Endothelial cell of umbilical vein (primary cell): ENCODE measurements around the gene CLEC18B. TPM values are rescaled to one million over a fixed set of nuclear protein-coding genes. Genes with fewer than 3 reads are reported as not detected.

Experiments
- BruUV-seq: library from RNA; stranded (reverse); fragments of 400-500 nt; replicated peaks from 2 replicates; lab custom pipeline; 2021; lab: Mats Ljungman, UMichigan
- CTCF ChIA-PET: fragments of 300-600, 350-600 bp; sonication (Branson Sonifier 250); formaldehyde crosslinking; loops from one replicate; lab custom pipeline; 2021; ENCODE audit warnings: antibody characterized with exemption, inconsistent platforms; lab: Charles Lee
- POLR2A ChIA-PET: fragments of 300-600, 350-600 bp; sonication (Branson Sonifier 250); formaldehyde crosslinking; loops from one replicate; lab custom pipeline; 2021; ENCODE audit warnings: antibody characterized with exemption, inconsistent platforms; lab: Charles Lee
- DNase-seq: peaks from one replicate; pipeline ENCODE4 v3.0.0-alpha.2; 2011; ENCODE audit warnings: low read depth, low spot score
- FAIRE-seq: peaks from 2 replicates; lab custom pipeline; 2011; peaks lifted over from hg19 to GRCh38; lab: Jason Lieb, UNC
- H2AFZ ChIP-seq: 2 replicates; pipeline ENCODE4 v1.6.0; 2012; ENCODE audit warnings: low read depth, low read length, control low read depth, inconsistent platforms
- H3K27ac ChIP-seq: 2 replicates; pipeline ENCODE4 v1.5.1; 2011; ENCODE audit warnings: low read depth, mild to moderate bottlenecking, control low read depth, low read length, moderate library complexity; ENCODE audit not compliant: insufficient read depth
- H3K27me3 ChIP-seq, 2 experiments: 2 replicates each; pipeline versions ENCODE4 v1.6.0 to v1.6.1; 2011; ENCODE audit warnings: low read length in 2 of 2, mixed read lengths in 1 of 2; ENCODE audit not compliant: control insufficient read depth in 2 of 2, insufficient read depth in 2 of 2
- H3K36me3 ChIP-seq, 2 experiments: 2 replicates in 1 of 2; 3 replicates in 1 of 2; pipeline ENCODE4 v1.5.1; 2011; ENCODE audit warnings: low read length in 2 of 2, mild to moderate bottlenecking in 1 of 2, moderate library complexity in 1 of 2; ENCODE audit not compliant: control insufficient read depth in 2 of 2, insufficient read depth in 2 of 2; ENCODE audit errors: extremely low read depth in 1 of 2
- H3K4me1 ChIP-seq: 3 replicates; pipeline ENCODE4 v1.5.1; 2011; ENCODE audit warnings: mild to moderate bottlenecking, low read length; ENCODE audit not compliant: control insufficient read depth, insufficient read depth; ENCODE audit errors: extremely low read depth
- H3K4me2 ChIP-seq: 2 replicates; pipeline ENCODE4 v1.6.1; 2011; ENCODE audit warnings: low read length, control low read depth, mixed read lengths; ENCODE audit not compliant: insufficient read depth
- H3K4me3 ChIP-seq, 3 experiments: fragments of 200-600 bp in 1 of 3; sonication (generic), shearing (Covaris generic) in 1 of 3; replicated peaks in 1 of 3; 2 replicates each; pipeline ENCODE4 v1.5.1; 2011 to 2016; ENCODE audit warnings: control low read depth in 3 of 3, low read length in 3 of 3, mild to moderate bottlenecking in 2 of 3, inconsistent platforms in 1 of 3, low read depth in 1 of 3, moderate library complexity in 1 of 3; ENCODE audit not compliant: insufficient read depth in 1 of 3
- H3K79me2 ChIP-seq: 2 replicates; pipeline ENCODE4 v1.6.0; 2012; ENCODE audit warnings: low read length, inconsistent platforms; ENCODE audit not compliant: control insufficient read depth, insufficient read depth
- H3K9ac ChIP-seq: replicated peaks from 2 replicates; pipeline ENCODE3; 2011; ENCODE audit warnings: low read length, control low read depth; ENCODE audit not compliant: insufficient read depth; ENCODE audit errors: extremely low read depth
- H3K9me1 ChIP-seq: replicated peaks from 3 replicates; pipeline ENCODE4 v1.6.0; 2011; ENCODE audit warnings: mild to moderate bottlenecking, low read length; ENCODE audit not compliant: control insufficient read depth, insufficient read depth; ENCODE audit errors: extremely low read depth
- H3K9me3 ChIP-seq: replicated peaks from 2 replicates; pipeline ENCODE4 v1.5.1; 2012; ENCODE audit warnings: low read length, inconsistent platforms; ENCODE audit not compliant: control insufficient read depth, insufficient read depth
- H4K20me1 ChIP-seq: replicated peaks from 2 replicates; pipeline ENCODE3; 2011; ENCODE audit warnings: mild to moderate bottlenecking, low read length; ENCODE audit not compliant: control insufficient read depth, insufficient read depth; ENCODE audit errors: extremely low read depth
- EZH2 ChIP-seq: IDR thresholded peaks from 2 replicates; pipeline ENCODE4 v1.6.1; 2012; ENCODE audit warnings: borderline replicate concordance, low read depth, mild to moderate bottlenecking, moderate library complexity, low read length, inconsistent platforms; ENCODE audit not compliant: severe bottlenecking
- MYC ChIP-seq: IDR thresholded peaks from one replicate; pipeline ENCODE4 v1.6.1; 2011; ENCODE audit warnings: mild to moderate bottlenecking, low read depth, low read length
- POLR2A ChIP-seq: IDR thresholded peaks from 2 replicates; pipeline ENCODE4 v1.6.1; 2012; ENCODE audit warnings: low read depth, mild to moderate bottlenecking, control low read depth, low read length
- POLR2AphosphoS5 ChIP-seq: IDR thresholded peaks from 2 replicates; pipeline ENCODE4 v1.6.1; 2012; ENCODE audit warnings: low read depth, mild to moderate bottlenecking, control low read depth, low read length, moderate library complexity; ENCODE audit not compliant: insufficient read depth
- dilution Hi-C: fragments of 300-500 bp; cut with MboI; formaldehyde crosslinking; loops from one replicate; pipeline ENCODE4 v1.15.0; 2019; ENCODE audit warnings: low sequenced_read_pairs; ENCODE audit not compliant: extremely low pct_ligation_motif_present
- intact Hi-C: fragments of 100-400 bp; cut with micrococcal nuclease; formaldehyde crosslinking; loops from one replicate; pipeline ENCODE4 v1.10.0; 2022
- polyA plus RNA-seq, 4 experiments: library from polyadenylated mRNA; depleted of rRNA in 3 of 4; stranded (reverse) in 3 of 4; unstranded in 1 of 4; fragments of >200 nt; gene quantifications; 2 replicates each; pipeline versions ENCODE4 v1.2.1 to v1.2.3, GENCODE V29; 2011 to 2012; ENCODE audit warnings: missing spikeins in 1 of 4
- total RNA-seq: library from RNA; stranded (reverse); gene quantifications from 2 replicates; pipeline ENCODE4 v1.2.3, GENCODE V29; 2021
- TF ChIP-seq, protein P1 (sequence below): IDR thresholded peaks from 2 replicates; pipeline ENCODE4 v1.6.1; 2011; ENCODE audit not compliant: insufficient read depth, insufficient read length
- TF ChIP-seq, protein P2 (sequence below), 2 donors: IDR thresholded peaks; 1 replicate in 1 of 2; 2 replicates in 1 of 2; pipeline ENCODE4 v1.5.1; 2011; ENCODE audit warnings: low read length in 2 of 2, mild to moderate bottlenecking in 2 of 2, moderate library complexity in 2 of 2, control low read depth in 1 of 2, inconsistent platforms in 1 of 2, low read depth in 1 of 2; ENCODE audit not compliant: insufficient read depth in 1 of 2; ENCODE audit errors: extremely low read depth in 1 of 2

CLEC18B gene
- total and polyA plus RNA-seq, 2 donors (not counting 3 experiments of a cell fraction or from before 2014, with no cell fraction given), result 0.49 TPM; not detected in 1

DNA sequence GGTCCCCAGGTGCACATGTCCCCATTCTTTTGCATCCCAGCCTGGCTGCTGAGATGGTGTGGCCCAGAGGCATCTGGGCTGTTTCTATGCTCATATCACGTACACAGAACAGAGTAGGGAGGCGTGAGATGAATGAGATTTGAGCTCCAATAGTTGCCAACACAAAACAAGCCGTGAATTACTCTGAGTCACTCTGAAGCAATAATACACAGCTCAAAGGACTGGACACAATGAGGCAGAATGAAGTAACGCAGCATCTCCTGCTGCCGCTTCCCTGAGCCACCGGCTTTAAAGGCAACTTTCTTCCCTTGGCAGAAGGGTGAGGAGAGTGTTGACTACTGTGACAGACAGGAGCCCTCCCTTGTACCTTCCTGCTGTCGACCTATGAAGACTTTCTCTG lies 33.9 kb upstream of the CLEC18B start:
- TF ChIP-seq, protein P1, sequence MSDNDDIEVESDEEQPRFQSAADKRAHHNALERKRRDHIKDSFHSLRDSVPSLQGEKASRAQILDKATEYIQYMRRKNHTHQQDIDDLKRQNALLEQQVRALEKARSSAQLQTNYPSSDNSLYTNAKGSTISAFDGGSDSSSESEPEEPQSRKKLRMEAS, result no peak
- TF ChIP-seq POLR2A (no peak), EZH2 (no peak), POLR2AphosphoS5 (no peak), MYC (no peak)
- TF ChIP-seq, protein P2, sequence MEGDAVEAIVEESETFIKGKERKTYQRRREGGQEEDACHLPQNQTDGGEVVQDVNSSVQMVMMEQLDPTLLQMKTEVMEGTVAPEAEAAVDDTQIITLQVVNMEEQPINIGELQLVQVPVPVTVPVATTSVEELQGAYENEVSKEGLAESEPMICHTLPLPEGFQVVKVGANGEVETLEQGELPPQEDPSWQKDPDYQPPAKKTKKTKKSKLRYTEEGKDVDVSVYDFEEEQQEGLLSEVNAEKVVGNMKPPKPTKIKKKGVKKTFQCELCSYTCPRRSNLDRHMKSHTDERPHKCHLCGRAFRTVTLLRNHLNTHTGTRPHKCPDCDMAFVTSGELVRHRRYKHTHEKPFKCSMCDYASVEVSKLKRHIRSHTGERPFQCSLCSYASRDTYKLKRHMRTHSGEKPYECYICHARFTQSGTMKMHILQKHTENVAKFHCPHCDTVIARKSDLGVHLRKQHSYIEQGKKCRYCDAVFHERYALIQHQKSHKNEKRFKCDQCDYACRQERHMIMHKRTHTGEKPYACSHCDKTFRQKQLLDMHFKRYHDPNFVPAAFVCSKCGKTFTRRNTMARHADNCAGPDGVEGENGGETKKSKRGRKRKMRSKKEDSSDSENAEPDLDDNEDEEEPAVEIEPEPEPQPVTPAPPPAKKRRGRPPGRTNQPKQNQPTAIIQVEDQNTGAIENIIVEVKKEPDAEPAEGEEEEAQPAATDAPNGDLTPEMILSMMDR (IDR thresholded peaks at IDR 0.05; ENCODE audit: extremely low read depth in 1 of 2, insufficient read depth in 1 of 2, low read depth in 1 of 2, low read length in 2 of 2), result no peak
- Histone ChIP-seq H3K4me3 (no peak overlapping the region), H2AFZ (no peak overlapping the region), H3K4me1 (peaks cover 22% of the 10 kb centered on the region), H3K27me3 (no peaks in the 10 kb centered on the region), H3K9me1 (no peaks in the 10 kb centered on the region), H3K9me3 (no peaks in the 10 kb centered on the region), H4K20me1 (no peaks in the 10 kb centered on the region), H3K9ac (no peak overlapping the region), H3K27ac (peak overlapping the region; percentile 35), H3K79me2 (no peaks in the 10 kb centered on the region), H3K36me3 (peaks cover 0 to 29% of the 10 kb centered on the region in 2 experiments), H3K4me2 (no peak overlapping the region)
- intact Hi-C loops (no loop called here), dilution Hi-C loops (no loop called here)
- CTCF ChIA-PET, result interaction anchor here (0.6 to 2.2 kb wide), 6 partner anchors 10 to 168 kb away, joined by 3 to 11 read pairs (median 4); no protein-coding TSS in a partner anchor
- FAIRE-seq, result peak; percentile 66
- no TSS peak for BruUV-seq
- DNase-seq, result peak; percentile 41
- POLR2A ChIA-PET, result no interaction called here
